Measurements from ENCODE around the gene OGFR. TPM values are rescaled to one million over a fixed set of nuclear protein-coding genes. Genes with fewer than 3 reads are reported as not detected.

Gene OGFR
- total RNA-seq, 1 experiment from 2014 or later: 46.1 TPM

GRCh38 chr20:62816884-62817873, 12.5 kb downstream of the OGFR start, which contains the start of gene COL9A3:
COL9A3 (plus strand) TSS chr20:62817050; CDS start chr20:62817065, 15 bp downstream.
- TF ChIP-seq EZH2 (IDR thresholded peaks at IDR 0.05; ENCODE audit: borderline replicate concordance, low read depth, low read length, poor library complexity, severe bottlenecking) (peak; percentile 44), CTCF (conservative IDR thresholded peaks at IDR 0.05; ENCODE audit: low read depth, low read length) (no peak)
- intact Hi-C loops (cut with micrococcal nuclease; ENCODE audit: unreplicated experiment): no loop called here
- BruUV-seq (replicated peaks): no TSS peak
- no peak for DNase-seq (ENCODE audit: low spot score)
- POLR2A ChIA-PET (ENCODE audit: low non-redundant PET): interaction anchor here (0.6 kb wide), 1 partner anchor 25 kb away, joined by 3 read pairs; no protein-coding TSS in a partner anchor
- Histone ChIP-seq H3K27me3 (replicated peaks; ENCODE audit: insufficient read depth, low read depth, low read length, poor library complexity) (peaks cover 2% of the 10 kb centered on the region), H3K27ac (ENCODE audit: low read depth, low read length, poor library complexity, severe bottlenecking) (no peak within 1 kb of the TSS), H3K36me3 (ENCODE audit: insufficient read depth, low read length, poor library complexity, severe bottlenecking) (peaks cover 8% of the 10 kb centered on the region), H3K9me3 (ENCODE audit: low read depth, low read length, poor library complexity, severe bottlenecking) (no peaks in the 10 kb centered on the region), H3K4me1 (ENCODE audit: insufficient read depth, low read length, poor library complexity, severe bottlenecking) (peaks cover 34% of the 10 kb centered on the region), H3K4me3 (ENCODE audit: low read depth, low read length, poor library complexity, severe bottlenecking) (peak within 1 kb of the TSS; percentile 49)
- CTCF ChIA-PET: interaction anchor here (0.8 kb wide), 1 partner anchor 246 kb away, joined by 9 read pairs; no protein-coding TSS in a partner anchor

DNA sequence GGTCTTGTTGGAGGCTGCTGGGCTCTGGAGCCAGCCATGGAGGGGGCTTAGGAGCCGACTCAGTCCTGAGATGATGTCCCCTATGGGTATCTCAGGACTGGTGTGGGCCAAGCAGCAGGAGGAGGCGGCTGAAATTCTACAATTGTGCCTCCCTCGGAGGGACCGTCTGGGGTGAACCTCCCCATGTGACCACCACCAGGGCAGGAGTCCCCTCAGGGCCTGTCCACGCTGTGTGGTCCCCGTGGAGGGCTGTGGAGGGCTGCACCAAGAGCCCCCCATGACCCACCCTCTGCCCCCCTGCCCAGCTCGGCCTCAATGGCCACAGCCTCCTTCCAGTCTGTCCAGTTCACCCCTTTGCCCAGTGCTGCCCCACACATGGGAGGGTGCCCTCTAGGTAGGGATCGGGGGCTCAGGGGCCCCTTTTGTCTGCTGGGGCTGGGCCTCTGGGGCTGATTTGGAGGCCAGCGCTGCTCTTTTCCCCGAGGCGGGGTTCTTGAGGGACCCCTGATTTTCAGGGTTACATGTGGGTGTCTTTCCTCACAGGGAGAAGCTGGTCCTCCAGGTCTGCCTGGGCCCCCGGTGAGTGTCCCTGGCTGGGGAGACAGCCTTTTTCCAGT, 13.4 kb downstream of the OGFR start:
- TF ChIP-seq CTCF (conservative IDR thresholded peaks at IDR 0.05; ENCODE audit: low read depth, low read length) (no peak), EZH2 (IDR thresholded peaks at IDR 0.05; ENCODE audit: borderline replicate concordance, low read depth, low read length, poor library complexity, severe bottlenecking) (no peak)
- Histone ChIP-seq H3K4me1 (ENCODE audit: insufficient read depth, low read length, poor library complexity, severe bottlenecking) (peaks cover 34% of the 10 kb centered on the region), H3K4me3 (ENCODE audit: low read depth, low read length, poor library complexity, severe bottlenecking) (no peak overlapping the region), H3K27ac (ENCODE audit: low read depth, low read length, poor library complexity, severe bottlenecking) (no peak overlapping the region), H3K9me3 (ENCODE audit: low read depth, low read length, poor library complexity, severe bottlenecking) (no peaks in the 10 kb centered on the region), H3K36me3 (ENCODE audit: insufficient read depth, low read length, poor library complexity, severe bottlenecking) (no peaks in the 10 kb centered on the region), H3K27me3 (replicated peaks; ENCODE audit: insufficient read depth, low read depth, low read length, poor library complexity) (peaks cover 2% of the 10 kb centered on the region)
- CTCF ChIA-PET: no interaction called here
- intact Hi-C loops (cut with micrococcal nuclease; ENCODE audit: unreplicated experiment): no loop called here
- POLR2A ChIA-PET (ENCODE audit: low non-redundant PET): no interaction called here
- BruUV-seq (replicated peaks): no TSS peak
- no peak for DNase-seq (ENCODE audit: low spot score)

- intact Hi-C loops (cut with micrococcal nuclease; ENCODE audit: unreplicated experiment): no loop called here
- POLR2A ChIA-PET (ENCODE audit: low non-redundant PET): no interaction called here
- H3K27me3 ChIP-seq (replicated peaks; ENCODE audit: insufficient read depth, low read depth, low read length, poor library complexity): peaks cover 2% of the 10 kb centered on the region
- H3K9me3 ChIP-seq (ENCODE audit: low read depth, low read length, poor library complexity, severe bottlenecking): no peaks in the 10 kb centered on the region
- no peak overlapping the region for H3K27ac ChIP-seq (ENCODE audit: low read depth, low read length, poor library complexity, severe bottlenecking)
- CTCF ChIA-PET: no interaction called here
- BruUV-seq (replicated peaks): no TSS peak
- DNase-seq (ENCODE audit: low spot score): peak; percentile 37
- peaks cover 34% of the 10 kb centered on the region for H3K4me1 ChIP-seq (ENCODE audit: insufficient read depth, low read length, poor library complexity, severe bottlenecking)
- H3K4me3 ChIP-seq (ENCODE audit: low read depth, low read length, poor library complexity, severe bottlenecking): no peak overlapping the region
- H3K36me3 ChIP-seq (ENCODE audit: insufficient read depth, low read length, poor library complexity, severe bottlenecking): no peaks in the 10 kb centered on the region
- TF ChIP-seq EZH2 (IDR thresholded peaks at IDR 0.05; ENCODE audit: borderline replicate concordance, low read depth, low read length, poor library complexity, severe bottlenecking): no peak
- TF ChIP-seq CTCF (conservative IDR thresholded peaks at IDR 0.05; ENCODE audit: low read depth, low read length): no peak
Measured at GRCh38 chr20:62818592-62819493, 14.2 kb downstream of the OGFR start.
